IPS-18c (cell line): ENCODE data around the gene KLHL33.

ENCODE experiments used
- H3K4me3 ChIP-seq: 2 replicates; pipeline ENCODE4 v1.7.0; 2013; ENCODE audit warnings: low read depth, mild to moderate bottlenecking, low read length, moderate library complexity; ENCODE audit not compliant: insufficient read depth
- H3K9me3 ChIP-seq: one replicate; pipeline ENCODE4 v1.6.1; 2013; ENCODE audit warnings: mild to moderate bottlenecking, low read length, moderate library complexity; ENCODE audit not compliant: control insufficient read depth, insufficient read depth

The KLHL33 gene, protein sequence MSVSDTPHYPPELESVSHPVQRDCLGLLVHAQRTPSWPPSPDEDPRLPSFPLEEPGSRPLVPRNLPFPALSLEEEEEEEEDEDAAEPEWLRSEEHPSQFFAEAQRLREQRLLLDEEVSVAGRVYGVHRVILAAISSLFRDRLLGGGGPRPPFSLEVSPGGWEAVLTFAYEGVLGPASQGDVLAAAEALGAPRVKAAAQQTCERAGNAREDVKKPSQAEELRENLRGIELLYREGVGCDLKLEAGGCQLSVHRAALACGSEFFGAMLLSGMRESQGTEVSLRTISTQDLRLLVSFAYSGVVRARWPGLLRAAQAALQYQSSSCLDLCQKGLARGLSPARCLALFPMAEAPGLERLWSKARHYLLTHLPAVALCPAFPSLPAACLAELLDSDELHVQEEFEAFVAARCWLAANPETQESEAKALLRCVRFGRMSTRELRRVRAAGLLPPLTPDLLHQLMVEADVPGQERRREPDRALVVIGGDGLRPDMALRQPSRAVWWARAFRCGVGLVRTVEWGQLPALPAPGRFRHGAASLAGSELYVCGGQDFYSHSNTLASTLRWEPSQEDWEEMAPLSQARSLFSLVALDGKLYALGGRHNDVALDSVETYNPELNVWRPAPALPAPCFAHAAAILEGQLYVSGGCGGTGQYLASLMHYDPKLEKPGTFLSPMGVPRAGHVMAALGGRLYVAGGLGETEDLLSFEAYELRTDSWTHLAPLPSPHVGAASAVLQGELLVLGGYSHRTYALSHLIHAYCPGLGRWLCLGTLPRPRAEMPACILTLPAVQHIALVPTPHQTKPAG

DNA sequence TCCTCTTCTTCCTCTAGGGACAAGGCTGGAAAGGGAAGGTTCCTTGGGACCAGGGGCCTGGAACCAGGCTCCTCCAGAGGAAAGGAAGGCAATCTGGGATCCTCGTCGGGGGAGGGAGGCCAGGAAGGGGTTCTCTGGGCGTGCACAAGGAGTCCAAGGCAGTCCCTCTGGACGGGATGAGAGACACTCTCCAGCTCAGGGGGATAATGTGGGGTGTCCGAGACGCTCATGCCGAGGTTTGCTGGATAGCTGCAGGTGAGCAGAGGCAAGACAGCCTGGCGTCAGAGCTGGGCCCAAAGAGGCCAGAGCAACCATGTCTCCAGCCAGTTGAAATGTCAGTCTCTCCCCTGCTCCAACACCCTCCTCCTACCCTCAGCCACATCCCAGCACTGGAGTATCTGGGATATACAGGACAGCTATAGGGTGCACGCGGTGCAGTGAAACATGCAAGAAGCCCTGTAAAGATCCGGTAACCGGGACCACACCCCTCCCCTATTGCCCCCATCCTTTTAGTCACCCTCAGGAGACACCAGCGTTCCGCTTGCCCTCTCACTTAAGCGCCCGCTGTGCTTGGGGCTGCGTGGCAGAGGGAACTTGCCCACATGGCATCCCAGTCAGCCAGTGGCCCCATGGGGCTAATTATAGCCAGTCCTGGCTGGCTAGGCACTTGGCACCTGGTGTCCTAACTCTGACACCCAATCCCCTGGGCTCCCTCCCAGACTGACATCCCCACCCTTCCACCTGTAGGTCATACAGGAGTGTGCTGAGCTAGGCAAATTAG is at the start of gene KLHL33:
Gene KLHL33, minus strand, starts transcription at position 585 of the 781 bp plus-strand sequence. Its CDS starts 355 bp downstream, at position 230.
- H3K4me3 ChIP-seq, result peak within 1 kb of the TSS; percentile 16
- H3K9me3 ChIP-seq, result no peaks in the 10 kb centered on the region

DNA sequence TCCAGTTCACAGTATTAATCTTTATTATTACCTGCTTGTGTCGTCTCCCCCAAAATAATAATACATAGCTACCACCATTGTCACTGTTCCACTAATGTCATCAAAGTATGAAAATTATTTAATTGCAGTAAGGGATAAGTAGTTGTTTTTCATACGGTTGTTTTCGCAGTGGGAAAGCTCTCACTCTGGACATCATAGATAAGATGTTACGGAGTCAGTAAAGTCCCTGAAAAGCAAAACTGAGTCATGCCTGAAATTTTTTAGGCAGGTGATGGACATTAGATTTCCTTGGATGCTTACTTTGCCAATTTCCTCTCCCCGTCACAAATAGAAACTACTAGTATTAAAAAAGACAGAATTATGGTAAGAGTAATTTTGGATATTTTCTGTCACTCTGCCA is 46.4 kb upstream of the KLHL33 start:
- Histone ChIP-seq H3K9me3 (no peaks in the 10 kb centered on the region), H3K4me3 (no peak overlapping the region)

DNA sequence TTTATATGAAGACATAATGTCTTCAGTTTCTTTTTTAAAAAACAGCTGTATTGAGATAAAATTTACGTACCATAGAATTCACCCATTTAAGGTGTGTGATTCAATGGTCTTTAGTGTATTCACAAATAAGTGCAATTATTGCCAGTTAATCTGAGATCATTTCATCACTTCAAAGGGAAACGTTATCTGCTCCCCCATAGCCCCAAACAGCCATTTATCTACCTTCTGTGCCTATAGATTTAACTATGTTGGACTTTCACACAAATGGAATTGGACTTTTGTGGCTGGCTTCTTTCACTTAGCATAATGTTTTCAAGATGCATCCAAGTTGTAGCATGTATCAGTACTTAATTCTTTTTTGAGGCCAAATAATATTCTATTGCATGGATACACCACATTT is 42.9 kb upstream of the KLHL33 start:
- Histone ChIP-seq H3K9me3 (no peaks in the 10 kb centered on the region), H3K4me3 (no peak overlapping the region)

DNA sequence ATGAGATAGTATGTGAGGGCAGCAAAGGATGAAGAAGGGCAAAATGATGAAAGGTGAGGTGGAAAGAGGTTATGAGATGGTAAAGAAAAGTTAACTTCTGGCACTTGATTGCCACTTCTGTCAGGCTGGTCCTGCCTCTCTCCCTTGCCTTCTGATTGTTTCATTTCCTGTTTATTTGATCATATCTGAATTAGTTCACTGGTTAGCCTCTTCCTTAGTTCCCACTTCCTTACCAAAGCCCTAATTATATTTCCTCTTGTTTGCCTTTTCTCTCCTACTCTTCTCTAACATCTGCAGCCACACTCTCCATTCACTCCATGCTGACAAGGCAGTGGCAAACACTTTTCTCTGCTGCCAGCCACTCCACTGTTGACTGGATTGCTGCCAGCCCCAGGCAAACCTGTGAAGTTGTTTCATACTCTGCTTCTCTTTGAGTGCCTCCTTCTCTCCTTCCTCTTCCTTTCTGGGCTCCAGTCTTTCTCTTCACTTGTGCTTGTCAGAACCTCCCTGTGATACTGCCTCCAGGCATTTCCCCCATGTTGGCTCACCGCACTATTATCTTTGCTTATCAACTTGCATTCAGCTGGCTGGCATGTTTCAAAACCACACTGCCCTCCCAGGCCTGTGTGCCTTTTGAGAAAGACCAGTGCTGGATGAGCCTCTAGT is 41.4 kb upstream of the KLHL33 start:
- Histone ChIP-seq H3K4me3 (no peak overlapping the region), H3K9me3 (no peaks in the 10 kb centered on the region)

DNA sequence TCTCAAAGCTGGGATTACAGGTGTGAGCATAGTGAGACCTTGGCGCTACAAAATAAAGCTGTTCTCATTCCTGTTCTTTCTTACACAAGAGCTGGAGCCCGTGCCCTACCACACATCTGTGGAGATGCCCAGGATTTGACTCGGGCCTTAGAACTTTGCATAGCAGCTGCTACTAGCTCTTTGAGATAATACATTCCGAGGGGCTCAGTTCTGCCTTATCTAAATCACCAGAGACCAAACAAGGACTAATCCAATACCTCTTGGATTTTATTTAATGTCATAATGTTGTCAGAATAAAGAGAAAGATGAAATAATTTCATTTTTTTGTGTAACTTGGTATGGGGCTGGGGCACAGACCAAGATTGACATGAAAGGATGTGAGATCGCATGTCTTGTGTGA is 40.8 kb upstream of the KLHL33 start:
- Histone ChIP-seq H3K9me3 (no peaks in the 10 kb centered on the region), H3K4me3 (no peak overlapping the region)

DNA sequence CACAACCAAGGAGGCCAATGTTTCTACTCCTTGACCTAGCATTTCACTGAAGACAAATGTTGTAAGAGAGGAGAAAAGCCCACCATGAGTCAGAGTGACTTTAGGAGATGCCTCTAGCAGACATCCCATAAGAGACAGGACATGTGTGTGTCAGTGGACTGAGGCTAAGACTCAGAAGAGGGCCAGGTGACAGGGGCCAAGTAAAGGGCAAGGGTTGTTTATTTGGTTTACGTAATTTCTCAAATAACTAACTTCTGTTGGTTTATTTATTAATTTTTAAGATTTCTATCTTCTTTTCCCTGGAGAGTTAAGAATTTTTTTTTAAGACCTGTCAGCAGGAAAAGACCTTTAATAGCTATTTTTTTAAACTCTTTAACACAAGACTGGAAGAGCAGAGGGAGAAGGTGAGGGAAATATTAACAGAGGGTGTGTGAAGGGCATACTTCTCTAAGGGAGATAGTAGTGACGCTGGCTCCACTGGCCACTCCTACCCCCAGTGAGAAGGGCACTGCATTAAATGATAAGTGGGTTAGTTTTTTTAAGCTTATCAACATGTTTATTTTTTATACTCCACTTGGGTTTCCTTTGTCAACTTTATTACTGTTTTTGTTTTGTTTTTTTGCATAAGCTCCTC is 36.7 kb upstream of the KLHL33 start:
- Histone ChIP-seq H3K4me3 (no peak overlapping the region), H3K9me3 (no peaks in the 10 kb centered on the region)

DNA sequence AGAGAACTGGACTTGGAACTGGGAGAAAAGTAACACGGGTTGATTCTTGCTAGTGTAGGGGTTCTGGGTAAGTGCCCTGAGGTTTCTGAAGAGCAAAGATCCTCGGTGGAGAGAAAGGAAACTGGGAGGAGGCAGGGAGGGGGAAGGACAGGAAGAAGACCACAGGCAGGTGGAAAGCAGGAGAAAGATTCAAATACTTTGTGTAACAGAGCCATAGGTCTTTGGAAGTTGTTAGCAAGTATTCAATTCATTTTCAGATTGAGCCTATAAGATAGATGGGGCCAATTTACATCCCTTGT is 34.6 kb upstream of the KLHL33 start:
- Histone ChIP-seq H3K9me3 (no peaks in the 10 kb centered on the region), H3K4me3 (peak overlapping the region; percentile 100)

DNA sequence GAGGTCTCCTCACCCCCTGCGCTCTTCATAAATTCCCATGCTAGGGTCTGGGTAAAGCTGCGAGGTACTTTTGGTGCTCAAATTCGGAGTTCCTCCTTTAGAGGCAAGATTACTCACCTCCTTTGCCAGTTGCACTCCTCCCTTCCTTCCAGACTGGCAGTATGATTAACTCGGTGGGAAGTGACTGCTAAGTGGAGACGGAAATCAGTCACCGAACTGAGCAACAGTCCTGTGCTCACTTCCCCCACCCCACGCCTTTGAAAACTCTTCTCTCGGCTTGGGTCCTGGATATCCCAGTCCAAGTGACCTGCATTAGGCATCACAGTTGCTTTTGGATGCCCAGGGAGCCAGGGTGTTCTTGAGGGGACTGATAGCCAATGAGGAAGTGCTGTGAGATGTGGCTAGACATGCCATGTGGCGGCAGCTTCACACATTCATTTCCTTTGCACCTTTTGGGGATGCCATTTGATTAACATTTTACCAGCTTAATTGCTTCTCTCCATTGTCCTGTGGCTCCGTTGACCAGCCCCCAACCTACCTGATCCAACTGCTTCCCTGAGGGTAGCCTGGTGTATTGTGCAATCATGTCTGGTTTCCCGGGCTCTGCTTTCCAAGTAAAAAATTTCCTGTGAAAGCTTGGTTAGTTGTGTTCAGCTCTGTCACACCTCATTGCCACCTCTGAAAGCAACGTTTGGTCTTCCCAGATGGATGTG is 34.1 kb upstream of the KLHL33 start:
- H3K9me3 ChIP-seq, result no peaks in the 10 kb centered on the region
- peak overlapping the region; percentile 100 for H3K4me3 ChIP-seq

DNA sequence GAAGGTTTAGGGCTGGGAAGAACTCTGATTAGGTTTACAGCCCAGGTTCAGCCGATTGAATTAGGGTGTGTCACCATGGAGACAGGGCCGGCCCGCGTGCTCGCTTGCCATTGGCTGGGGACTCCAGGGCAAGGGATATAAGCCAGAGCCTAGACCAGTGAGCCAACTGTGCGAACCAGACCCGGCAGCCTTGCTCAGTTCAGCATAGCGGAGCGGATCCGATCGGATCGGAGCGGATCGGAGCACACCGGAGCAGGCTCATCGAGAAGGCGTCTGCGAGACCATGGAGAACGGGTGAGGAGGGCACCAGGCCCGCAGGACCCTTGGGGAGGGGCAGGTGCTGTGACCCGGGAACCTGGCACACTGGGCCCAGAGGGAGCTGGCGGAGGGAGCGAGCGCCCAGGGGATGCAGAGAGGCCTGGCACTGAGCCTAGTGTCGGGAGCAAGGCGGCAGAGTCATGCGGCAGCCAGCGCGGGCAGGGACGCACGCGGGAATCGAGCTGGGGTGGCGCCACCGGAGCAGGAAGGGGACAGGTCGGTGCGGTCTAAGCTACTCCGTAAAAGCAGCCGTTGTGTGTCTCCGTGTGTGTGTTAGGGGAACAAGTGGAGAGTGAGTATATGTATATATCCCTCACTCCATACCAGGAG is 33.4 kb upstream of the KLHL33 start, which contains the start of gene PNP:
Gene PNP, plus strand, starts transcription at position 165 of the 648 bp plus-strand sequence. Its CDS starts 119 bp downstream, at position 284.
- H3K4me3 ChIP-seq, result peak within 1 kb of the TSS; percentile 100
- H3K9me3 ChIP-seq, result no peaks in the 10 kb centered on the region

DNA sequence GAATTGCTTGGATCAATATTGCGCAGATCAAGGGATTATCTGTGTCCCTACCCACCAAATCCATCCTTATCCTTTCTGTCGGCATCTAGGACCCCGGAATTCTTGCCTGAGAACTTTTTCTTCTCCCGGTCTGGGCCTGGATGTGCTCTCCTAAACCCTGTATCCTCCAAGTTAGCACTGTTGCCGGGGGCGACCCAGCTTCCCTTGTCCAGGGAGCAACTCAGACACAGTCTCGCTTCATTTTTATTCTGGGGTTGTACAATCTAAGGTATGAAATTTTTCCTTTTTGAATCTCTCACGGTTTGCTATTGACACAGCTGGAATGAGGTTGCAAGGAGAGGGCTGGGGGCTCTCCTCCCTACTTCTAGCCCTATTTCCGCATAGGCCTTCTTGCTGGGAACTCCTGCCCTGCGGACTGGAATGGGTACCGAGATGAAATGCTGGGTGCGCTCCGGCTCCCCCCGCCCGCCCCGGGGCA is 32.8 kb upstream of the KLHL33 start:
- no peaks in the 10 kb centered on the region for H3K9me3 ChIP-seq
- peak overlapping the region; percentile 100 for H3K4me3 ChIP-seq

DNA sequence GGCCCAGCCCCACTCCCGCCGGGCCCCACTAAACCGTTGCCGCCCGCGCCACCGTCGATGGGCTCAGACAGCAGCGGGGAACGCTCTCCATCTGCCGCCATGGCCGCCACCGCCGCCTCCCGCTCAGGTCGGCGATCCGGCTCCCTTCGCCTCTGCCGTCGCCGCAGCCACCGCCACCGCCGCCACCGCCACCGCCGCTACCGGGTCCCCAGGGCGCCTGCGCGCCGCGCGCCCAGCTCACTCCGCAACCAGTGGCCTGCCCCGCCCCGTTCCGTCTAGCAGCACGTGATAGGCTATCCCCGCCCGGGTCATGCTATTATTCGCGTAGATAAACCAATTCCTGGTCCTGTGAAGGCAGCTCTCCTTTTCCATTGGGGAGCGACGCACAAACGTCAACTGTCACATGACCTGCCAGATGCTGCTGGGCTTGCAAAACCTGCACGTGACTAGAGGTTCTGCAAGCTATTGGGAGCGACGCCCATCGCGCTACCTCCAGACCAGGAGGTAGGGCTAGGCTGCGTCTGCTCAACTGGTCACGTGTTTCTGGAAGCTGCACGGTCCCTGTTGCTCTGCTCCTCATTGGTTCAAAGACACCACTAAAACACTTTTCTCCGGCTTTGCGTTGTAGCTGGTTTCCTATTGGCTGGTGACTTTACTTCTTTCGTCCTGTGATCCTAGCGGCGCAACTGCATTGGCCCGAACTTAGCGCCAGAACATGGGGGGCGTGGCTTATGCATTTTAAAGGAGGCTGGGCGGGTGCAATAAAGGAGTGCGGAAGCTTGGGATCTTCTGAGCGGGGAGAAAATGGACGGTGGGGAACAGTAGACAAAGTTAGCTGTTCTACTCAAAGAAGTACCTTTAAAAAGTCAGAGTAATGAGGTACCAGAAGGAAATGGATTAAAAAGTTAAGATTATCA is 25.5 kb upstream of the KLHL33 start, which contains the start of gene PIP4P1:
Gene PIP4P1, minus strand, starts transcription at position 210 of the 917 bp plus-strand sequence. Its CDS starts 109 bp downstream, at position 101.
- H3K9me3 ChIP-seq, result no peaks in the 10 kb centered on the region
- H3K4me3 ChIP-seq, result peak within 1 kb of the TSS; percentile 86

DNA sequence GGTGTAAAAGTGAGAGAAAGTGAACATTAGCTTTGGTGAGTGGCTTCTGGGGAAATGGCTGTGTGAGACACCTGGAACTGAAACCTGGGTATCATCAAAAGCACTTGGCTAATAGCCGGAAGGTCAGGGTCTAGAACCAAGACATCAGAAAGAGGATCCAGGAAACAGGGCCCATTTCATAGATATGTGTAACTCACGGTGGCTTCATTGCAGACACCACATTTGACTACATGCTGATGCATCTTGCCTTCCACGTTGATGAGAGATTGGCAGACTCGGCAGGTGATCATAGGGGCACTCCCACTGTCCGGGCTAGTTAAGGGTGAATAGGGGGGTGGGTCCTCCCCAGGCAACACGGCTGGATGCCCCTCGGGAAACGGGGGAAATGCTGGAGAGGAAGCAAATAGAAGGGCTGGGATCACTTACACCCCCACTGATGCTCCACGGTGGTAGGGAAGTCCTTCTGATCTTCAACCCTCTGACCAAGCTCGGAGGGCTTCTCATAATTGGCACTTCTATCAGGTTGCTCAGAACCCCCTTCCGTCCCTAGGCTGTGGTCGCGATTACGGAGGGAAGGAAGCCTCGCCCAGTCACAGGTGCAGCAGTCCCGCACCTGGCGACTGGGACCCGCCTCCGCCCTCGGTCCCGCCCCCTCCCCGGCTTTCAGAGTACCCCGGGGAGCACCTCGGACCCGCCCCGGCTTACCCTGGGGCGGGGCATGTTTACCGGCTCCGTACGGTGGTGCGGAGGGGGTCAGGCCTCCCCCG is 24.7 kb upstream of the KLHL33 start:
- Histone ChIP-seq H3K4me3 (peak overlapping the region; percentile 86), H3K9me3 (no peaks in the 10 kb centered on the region)

DNA sequence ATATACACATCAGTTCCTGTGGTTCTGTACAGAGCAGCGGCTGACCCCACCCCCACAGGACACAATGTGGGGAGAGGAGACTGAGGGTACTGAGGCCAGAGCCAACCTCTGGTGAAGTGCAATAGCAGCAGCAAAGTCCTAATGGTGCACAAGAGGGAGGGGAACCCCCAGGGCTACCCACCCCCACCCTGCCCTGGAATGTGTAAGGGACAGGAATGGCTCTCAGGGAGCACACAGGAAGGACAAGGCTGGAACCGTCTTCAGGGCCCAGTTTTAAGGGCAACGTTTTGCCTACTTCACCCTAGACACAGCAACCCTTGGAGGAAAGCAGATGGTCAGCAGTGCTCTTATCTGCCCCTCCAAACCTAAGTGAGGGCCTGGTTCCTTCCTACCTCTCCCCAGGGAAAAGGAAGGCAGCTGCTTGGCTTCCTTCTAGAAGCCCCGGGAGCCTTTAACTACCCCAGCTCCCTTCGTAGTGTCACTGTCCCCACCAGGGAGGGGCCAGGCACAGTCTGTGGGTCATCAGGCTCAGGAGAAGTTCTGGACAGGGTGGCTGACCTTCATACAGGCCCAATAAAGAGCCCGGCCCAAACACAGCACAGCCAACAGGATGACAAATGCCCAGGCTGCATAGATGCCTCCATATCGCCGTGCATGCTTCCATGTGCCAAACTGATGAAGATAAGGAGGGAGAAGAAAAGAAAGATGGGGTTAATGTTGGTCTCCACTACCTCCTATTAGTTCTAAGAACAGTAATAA is 22.2 kb upstream of the KLHL33 start:
- no peak overlapping the region for H3K4me3 ChIP-seq

More for the DNA sequence above, 22.2 kb upstream of the KLHL33 start:
- H3K9me3 ChIP-seq, result no peaks in the 10 kb centered on the region
